ENCODE data around the gene VPS37B. TPM values are rescaled to one million over a fixed set of nuclear protein-coding genes. Genes with fewer than 3 reads are reported as not detected.

The VPS37B gene
- total RNA-seq, 1 experiment from 2014 or later = not detected

DNA sequence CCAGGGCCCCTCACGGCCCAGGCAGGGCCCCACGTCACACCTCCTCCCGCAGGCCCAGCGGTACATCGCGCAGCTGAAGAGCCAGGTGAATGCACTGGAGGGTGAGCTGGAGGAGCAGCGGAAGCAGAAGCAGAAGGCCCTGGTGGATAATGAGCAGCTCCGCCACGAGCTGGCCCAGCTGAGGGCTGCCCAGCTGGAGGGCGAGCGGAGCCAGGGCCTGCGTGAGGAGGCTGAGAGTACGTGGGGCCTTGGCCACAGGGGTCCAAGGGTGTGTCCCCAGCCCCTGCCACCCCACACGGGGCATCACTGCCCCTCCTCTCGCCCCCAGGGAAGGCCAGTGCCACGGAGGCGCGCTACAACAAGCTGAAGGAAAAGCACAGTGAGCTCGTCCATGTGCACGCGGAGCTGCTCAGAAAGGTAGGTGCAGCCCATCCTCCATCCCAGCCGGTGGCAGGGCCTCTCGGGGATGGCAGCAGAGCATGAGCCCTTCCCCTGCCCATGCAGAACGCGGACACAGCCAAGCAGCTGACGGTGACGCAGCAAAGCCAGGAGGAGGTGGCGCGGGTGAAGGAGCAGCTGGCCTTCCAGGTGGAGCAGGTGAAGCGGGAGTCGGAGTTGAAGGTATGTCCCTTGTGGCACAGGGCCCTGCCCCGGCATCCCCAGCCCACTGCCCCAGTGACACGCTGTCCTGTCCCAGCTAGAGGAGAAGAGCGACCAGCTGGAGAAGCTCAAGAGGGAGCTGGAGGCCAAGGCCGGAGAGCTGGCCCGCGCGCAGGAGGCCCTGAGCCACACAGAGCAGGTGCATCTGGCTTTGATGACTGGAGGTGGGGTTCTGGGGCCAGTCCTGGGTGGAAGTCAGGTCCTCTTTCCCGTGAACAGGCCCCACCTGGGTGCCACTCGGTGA lies 39.7 kb downstream of the VPS37B start:
- no peaks in the 10 kb centered on the region for H3K9me3 ChIP-seq (ENCODE audit: low read length)
- no peak overlapping the region for H3K27ac ChIP-seq (ENCODE audit: low read length)
- H3K27me3 ChIP-seq (ENCODE audit: low read length) = no peaks in the 10 kb centered on the region
- no peaks in the 10 kb centered on the region for H3K36me3 ChIP-seq (ENCODE audit: insufficient read depth, low read length)
- H3K4me1 ChIP-seq (ENCODE audit: low read length) = no peaks in the 10 kb centered on the region
- no peaks in the 10 kb centered on the region for H3K79me2 ChIP-seq (ENCODE audit: low read length)
- H3K4me3 ChIP-seq (ENCODE audit: low read length) = no peak overlapping the region
- H4K20me1 ChIP-seq (ENCODE audit: insufficient read depth, low read depth, low read length) = no peaks in the 10 kb centered on the region
- no peak overlapping the region for H3K4me2 ChIP-seq (ENCODE audit: low read depth, low read length, poor library complexity, severe bottlenecking)
- no peak overlapping the region for H2AFZ ChIP-seq (ENCODE audit: low read length)
- no peaks in the 10 kb centered on the region for H3K9me2 ChIP-seq (replicated peaks; ENCODE audit: insufficient read depth, low read length)
- no peak overlapping the region for H3K9ac ChIP-seq (ENCODE audit: low read length)
- no peak for DNase-seq

DNA sequence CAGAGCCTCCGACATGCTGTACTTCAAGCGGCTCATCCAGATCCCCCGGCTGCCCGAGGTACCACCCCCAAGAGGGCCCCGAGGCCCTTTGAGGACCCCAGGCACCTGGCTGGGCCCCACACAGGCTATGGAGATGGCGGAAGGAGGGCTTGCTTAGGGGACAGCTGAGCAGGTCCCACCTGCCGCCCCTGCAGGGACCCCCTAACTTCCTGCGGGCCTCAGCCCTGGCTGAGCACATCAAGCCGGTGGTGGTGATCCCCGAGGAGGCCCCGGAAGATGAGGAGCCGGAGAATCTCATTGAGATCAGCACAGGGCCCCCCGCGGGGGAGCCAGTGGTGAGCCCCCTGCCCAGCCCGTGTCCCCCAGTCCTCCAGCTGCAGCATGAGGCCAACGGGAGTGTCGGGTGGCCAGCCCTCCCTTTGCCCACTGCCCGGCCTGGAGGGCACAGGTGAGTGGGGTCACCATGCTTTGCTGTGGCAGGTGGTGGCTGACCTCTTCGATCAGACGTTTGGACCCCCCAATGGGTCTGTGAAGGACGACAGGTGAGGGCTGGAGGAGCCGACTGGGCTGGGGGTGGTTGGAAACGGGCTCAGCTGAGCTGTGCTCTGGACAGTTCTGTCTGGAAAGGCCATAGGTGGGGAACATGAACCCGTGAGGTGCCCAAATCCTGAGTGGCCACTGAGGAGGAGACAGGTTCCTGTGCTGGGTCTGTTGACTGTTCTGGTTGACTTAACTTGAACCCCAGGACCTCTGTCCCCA lies 40.7 kb downstream of the VPS37B start:
- Histone ChIP-seq H2AFZ (ENCODE audit: low read length) (no peak overlapping the region), H3K27ac (ENCODE audit: low read length) (no peak overlapping the region), H3K4me2 (ENCODE audit: low read depth, low read length, poor library complexity, severe bottlenecking) (no peak overlapping the region), H3K79me2 (ENCODE audit: low read length) (no peaks in the 10 kb centered on the region), H4K20me1 (ENCODE audit: insufficient read depth, low read depth, low read length) (no peaks in the 10 kb centered on the region), H3K9me2 (replicated peaks; ENCODE audit: insufficient read depth, low read length) (no peaks in the 10 kb centered on the region), H3K9me3 (ENCODE audit: low read length) (no peaks in the 10 kb centered on the region), H3K4me1 (ENCODE audit: low read length) (no peaks in the 10 kb centered on the region), H3K4me3 (ENCODE audit: low read length) (no peak overlapping the region), H3K27me3 (ENCODE audit: low read length) (no peaks in the 10 kb centered on the region), H3K36me3 (ENCODE audit: insufficient read depth, low read length) (no peaks in the 10 kb centered on the region), H3K9ac (ENCODE audit: low read length) (no peak overlapping the region)
- DNase-seq = no peak

DNA sequence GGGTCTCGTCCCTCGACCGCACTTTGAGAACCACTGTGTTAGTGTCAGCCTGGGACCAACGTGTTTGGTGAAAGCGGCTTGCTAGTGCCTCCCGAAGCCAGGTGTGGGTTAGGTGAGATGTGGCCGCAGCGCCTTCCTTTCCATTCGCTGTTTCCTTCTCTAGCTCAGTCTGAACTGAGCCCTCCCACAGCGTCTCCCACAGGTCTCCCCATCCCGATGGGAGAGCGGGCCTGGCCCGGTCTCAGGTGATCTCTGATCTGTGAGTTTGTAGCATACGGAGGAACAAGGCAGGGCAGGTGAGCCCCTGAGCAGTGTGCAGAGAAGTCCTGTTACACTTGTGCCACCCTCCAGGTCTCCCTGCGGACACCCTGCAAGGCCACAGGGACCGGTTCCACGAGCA lies 41.4 kb downstream of the VPS37B start:
- Histone ChIP-seq H3K4me3 (ENCODE audit: low read length) (no peak overlapping the region), H3K4me2 (ENCODE audit: low read depth, low read length, poor library complexity, severe bottlenecking) (no peak overlapping the region), H3K27ac (ENCODE audit: low read length) (no peak overlapping the region), H3K27me3 (ENCODE audit: low read length) (no peaks in the 10 kb centered on the region), H3K36me3 (ENCODE audit: insufficient read depth, low read length) (no peaks in the 10 kb centered on the region), H2AFZ (ENCODE audit: low read length) (no peak overlapping the region), H3K9me2 (replicated peaks; ENCODE audit: insufficient read depth, low read length) (no peaks in the 10 kb centered on the region), H3K4me1 (ENCODE audit: low read length) (no peaks in the 10 kb centered on the region), H3K9ac (ENCODE audit: low read length) (no peak overlapping the region), H3K79me2 (ENCODE audit: low read length) (no peaks in the 10 kb centered on the region), H4K20me1 (ENCODE audit: insufficient read depth, low read depth, low read length) (no peaks in the 10 kb centered on the region), H3K9me3 (ENCODE audit: low read length) (no peaks in the 10 kb centered on the region)
- DNase-seq = no peak

DNA sequence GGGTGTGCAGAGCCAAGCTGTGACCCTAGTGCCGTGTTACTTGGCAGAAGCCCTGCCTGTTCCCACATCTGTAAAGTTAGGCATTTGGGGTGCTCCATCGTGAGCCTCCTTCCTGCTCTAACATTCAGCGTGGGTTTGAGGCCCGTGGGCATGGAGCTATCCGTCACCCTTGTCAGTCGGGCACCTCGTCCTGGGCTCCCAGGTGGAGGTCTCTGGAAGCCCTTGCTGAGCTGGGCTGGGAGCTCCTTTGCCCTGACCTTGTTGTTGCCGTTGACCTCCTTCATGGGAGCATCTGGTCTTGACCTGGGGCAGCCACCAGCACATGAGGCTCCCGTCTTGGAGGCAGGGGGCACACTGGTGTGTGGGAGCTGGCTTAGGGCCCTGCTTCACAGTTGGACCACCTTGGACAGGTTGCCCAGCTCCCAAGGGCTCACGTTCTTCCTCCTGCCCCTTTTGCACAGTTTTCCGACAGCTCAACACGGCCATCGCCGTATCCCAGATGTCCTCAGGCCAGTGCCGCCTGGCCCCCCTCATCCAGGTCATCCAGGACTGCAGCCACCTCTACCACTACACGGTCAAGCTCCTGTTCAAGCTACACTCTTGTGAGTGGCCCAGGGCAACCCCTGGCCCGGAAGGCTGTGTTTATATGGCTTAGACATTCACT lies 42.2 kb downstream of the VPS37B start:
- no peaks in the 10 kb centered on the region for H3K79me2 ChIP-seq (ENCODE audit: low read length)
- H3K36me3 ChIP-seq (ENCODE audit: insufficient read depth, low read length) = no peaks in the 10 kb centered on the region
- H4K20me1 ChIP-seq (ENCODE audit: insufficient read depth, low read depth, low read length) = no peaks in the 10 kb centered on the region
- no peaks in the 10 kb centered on the region for H3K27me3 ChIP-seq (ENCODE audit: low read length)
- H3K9ac ChIP-seq (ENCODE audit: low read length) = no peak overlapping the region
- DNase-seq = no peak
- no peaks in the 10 kb centered on the region for H3K9me3 ChIP-seq (ENCODE audit: low read length)
- H3K4me3 ChIP-seq (ENCODE audit: low read length) = no peak overlapping the region
- H3K27ac ChIP-seq (ENCODE audit: low read length) = no peak overlapping the region
- H3K4me2 ChIP-seq (ENCODE audit: low read depth, low read length, poor library complexity, severe bottlenecking) = no peak overlapping the region
- H3K9me2 ChIP-seq (replicated peaks; ENCODE audit: insufficient read depth, low read length) = no peaks in the 10 kb centered on the region
- no peak overlapping the region for H2AFZ ChIP-seq (ENCODE audit: low read length)
- no peaks in the 10 kb centered on the region for H3K4me1 ChIP-seq (ENCODE audit: low read length)

DNA sequence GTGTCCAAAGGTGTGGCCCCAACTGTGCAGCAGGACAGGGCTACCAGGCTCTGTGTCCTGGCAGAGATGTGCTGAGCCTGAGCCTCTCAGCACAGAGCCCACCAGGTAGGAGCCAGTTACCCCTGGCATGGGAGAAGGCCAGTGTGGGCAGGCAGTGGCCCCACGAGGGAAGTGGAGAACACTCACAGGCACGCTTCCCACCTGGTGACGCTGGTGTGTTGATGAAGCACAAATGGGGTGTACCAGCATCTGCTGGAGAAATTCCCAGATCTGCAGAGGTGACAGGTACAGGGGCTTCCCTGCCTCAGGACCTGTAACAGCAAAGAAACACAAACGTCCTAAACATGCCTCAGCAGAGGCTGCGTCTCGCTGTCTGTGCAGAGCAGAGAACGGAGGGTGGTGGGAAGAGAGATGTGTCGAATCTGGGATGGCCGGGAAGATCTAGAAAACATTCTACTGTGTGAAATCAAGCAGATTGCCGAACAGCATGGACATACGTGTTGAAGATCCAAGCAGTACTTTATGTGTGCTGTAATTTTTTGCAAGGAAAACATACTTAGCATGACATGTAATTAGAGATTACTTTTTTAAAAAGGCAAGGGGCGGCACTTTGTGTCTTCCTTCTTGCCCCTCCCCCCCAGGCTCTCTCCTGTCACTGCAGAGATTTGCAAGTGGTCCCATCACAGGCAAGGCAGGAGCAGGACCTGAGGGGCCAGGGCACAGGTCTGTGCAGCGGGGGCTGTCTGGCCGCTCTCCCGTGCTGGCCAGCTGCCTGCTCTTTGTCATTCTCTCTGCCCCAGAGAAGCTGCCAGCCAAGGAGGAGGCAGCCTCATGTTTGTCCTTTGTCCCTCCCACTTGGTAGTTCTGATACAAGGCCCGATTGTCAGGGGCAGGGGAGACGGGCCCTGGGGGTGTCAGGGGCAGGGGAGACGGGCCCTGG lies 43.3 kb downstream of the VPS37B start:
- H2AFZ ChIP-seq (ENCODE audit: low read length) = no peak overlapping the region
- no peaks in the 10 kb centered on the region for H3K9me2 ChIP-seq (replicated peaks; ENCODE audit: insufficient read depth, low read length)
- H3K9ac ChIP-seq (ENCODE audit: low read length) = no peak overlapping the region
- DNase-seq = no peak
- no peak overlapping the region for H3K27ac ChIP-seq (ENCODE audit: low read length)
- H3K4me2 ChIP-seq (ENCODE audit: low read depth, low read length, poor library complexity, severe bottlenecking) = no peak overlapping the region
- H3K79me2 ChIP-seq (ENCODE audit: low read length) = no peaks in the 10 kb centered on the region
- no peaks in the 10 kb centered on the region for H3K9me3 ChIP-seq (ENCODE audit: low read length)
- no peaks in the 10 kb centered on the region for H4K20me1 ChIP-seq (ENCODE audit: insufficient read depth, low read depth, low read length)
- no peaks in the 10 kb centered on the region for H3K36me3 ChIP-seq (ENCODE audit: insufficient read depth, low read length)
- no peak overlapping the region for H3K4me3 ChIP-seq (ENCODE audit: low read length)
- no peaks in the 10 kb centered on the region for H3K4me1 ChIP-seq (ENCODE audit: low read length)
- H3K27me3 ChIP-seq (ENCODE audit: low read length) = no peaks in the 10 kb centered on the region

DNA sequence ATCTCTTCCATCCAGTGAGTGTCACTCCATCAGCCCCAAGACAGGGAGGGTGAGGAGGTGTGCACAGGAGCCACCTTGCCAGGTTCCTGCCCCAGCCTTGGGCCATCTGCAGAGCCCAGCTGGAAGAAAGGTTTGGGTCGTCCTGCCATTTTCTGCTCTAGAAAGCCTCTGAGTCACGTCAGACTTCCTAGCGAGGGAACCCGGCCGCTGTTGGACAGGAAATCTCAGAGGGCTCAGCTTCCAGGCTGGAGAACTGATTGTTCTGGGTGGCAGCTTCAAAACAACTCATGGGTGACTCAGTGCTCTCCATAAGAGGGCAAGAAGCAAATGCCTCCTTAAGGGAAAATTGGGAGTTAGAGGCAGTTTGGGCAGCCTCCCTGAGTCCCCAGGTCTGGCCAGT lies 44.1 kb downstream of the VPS37B start:
- H3K27ac ChIP-seq (ENCODE audit: low read length) = no peak overlapping the region
- H3K4me2 ChIP-seq (ENCODE audit: low read depth, low read length, poor library complexity, severe bottlenecking) = no peak overlapping the region
- no peak overlapping the region for H3K9ac ChIP-seq (ENCODE audit: low read length)
- no peaks in the 10 kb centered on the region for H3K79me2 ChIP-seq (ENCODE audit: low read length)
- no peaks in the 10 kb centered on the region for H3K9me2 ChIP-seq (replicated peaks; ENCODE audit: insufficient read depth, low read length)
- no peak overlapping the region for H3K4me3 ChIP-seq (ENCODE audit: low read length)
- H4K20me1 ChIP-seq (ENCODE audit: insufficient read depth, low read depth, low read length) = no peaks in the 10 kb centered on the region
- no peak overlapping the region for H2AFZ ChIP-seq (ENCODE audit: low read length)
- no peaks in the 10 kb centered on the region for H3K9me3 ChIP-seq (ENCODE audit: low read length)
- H3K4me1 ChIP-seq (ENCODE audit: low read length) = no peaks in the 10 kb centered on the region
- H3K27me3 ChIP-seq (ENCODE audit: low read length) = no peaks in the 10 kb centered on the region
- no peak for DNase-seq
- no peaks in the 10 kb centered on the region for H3K36me3 ChIP-seq (ENCODE audit: insufficient read depth, low read length)

DNA sequence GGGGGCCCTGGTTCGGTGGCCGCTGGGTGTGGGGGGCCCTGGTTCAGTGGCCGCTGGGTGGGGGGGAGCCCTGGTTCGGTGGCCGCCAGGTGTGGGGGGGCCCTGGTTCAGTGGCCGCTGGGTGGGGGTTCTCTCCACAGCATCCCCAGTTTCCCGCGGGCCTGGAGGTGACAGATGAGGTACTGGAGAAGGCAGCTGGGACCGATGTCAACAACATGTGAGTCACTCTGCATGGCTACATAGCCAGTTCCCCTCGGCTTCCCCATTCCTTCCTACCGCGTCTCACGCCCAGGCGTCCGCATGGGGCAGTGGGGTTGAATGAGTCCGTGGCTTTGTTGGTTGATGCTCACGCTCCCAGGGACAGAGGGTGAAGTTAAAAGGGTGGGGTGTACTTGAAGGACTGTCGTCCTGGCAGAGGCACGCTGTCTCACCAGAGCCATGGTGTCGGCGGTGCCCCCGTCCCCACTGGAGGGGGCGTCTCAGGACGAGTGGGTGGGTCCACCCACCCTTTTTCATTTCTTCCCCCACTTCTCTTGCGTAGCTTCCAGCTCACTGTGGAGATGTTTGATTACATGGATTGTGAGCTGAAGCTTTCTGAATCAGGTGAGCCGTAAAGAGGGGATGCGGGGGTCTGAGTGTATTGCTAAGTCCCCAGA lies 45.1 kb downstream of the VPS37B start:
- H3K4me1 ChIP-seq (ENCODE audit: low read length) = no peaks in the 10 kb centered on the region
- no peak overlapping the region for H3K4me2 ChIP-seq (ENCODE audit: low read depth, low read length, poor library complexity, severe bottlenecking)
- H3K27me3 ChIP-seq (ENCODE audit: low read length) = no peaks in the 10 kb centered on the region
- no peaks in the 10 kb centered on the region for H4K20me1 ChIP-seq (ENCODE audit: insufficient read depth, low read depth, low read length)
- no peaks in the 10 kb centered on the region for H3K79me2 ChIP-seq (ENCODE audit: low read length)
- H3K9me3 ChIP-seq (ENCODE audit: low read length) = no peaks in the 10 kb centered on the region
- H3K9me2 ChIP-seq (replicated peaks; ENCODE audit: insufficient read depth, low read length) = no peaks in the 10 kb centered on the region
- no peak overlapping the region for H3K27ac ChIP-seq (ENCODE audit: low read length)
- no peak overlapping the region for H3K4me3 ChIP-seq (ENCODE audit: low read length)
- H3K36me3 ChIP-seq (ENCODE audit: insufficient read depth, low read length) = no peaks in the 10 kb centered on the region
- no peak for DNase-seq
- no peak overlapping the region for H3K9ac ChIP-seq (ENCODE audit: low read length)
- H2AFZ ChIP-seq (ENCODE audit: low read length) = no peak overlapping the region

Measured in Karpas-422 (cell line).